Measurements from ENCODE around the gene BCORL1. TPM values are rescaled to one million over a fixed set of nuclear protein-coding genes. Genes with fewer than 3 reads are reported as not detected.

The BCORL1 gene
- total and polyA plus RNA-seq, 2 donors (not counting 3 experiments of a cell fraction or from before 2014, with no cell fraction given): 1.8 to 13.1 TPM

DNA sequence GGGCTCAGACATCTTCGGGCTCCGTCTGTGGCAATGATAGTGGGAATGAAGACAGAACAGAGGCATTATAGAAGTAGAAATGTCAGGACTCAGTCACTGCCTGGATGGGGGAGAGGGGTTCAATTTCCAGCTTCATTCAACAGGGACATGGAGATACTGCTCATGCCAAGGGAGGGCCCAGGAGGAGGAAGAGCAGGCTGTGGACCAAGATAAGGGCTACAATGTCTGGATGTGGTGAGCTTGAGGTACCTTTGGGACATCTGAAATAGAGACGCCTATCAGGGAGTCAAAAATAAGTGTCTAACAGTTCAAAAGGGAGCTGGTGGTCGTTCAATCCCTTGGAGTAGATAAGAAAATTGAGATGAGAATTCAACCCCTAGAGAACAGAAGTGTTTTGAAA is 93.3 kb downstream of the BCORL1 start:
- TF ChIP-seq GATA2 (IDR thresholded peaks at IDR 0.05; ENCODE audit: insufficient read depth, insufficient read length, low read depth, low read length) (no peak), FOS (IDR thresholded peaks at IDR 0.05; ENCODE audit: borderline replicate concordance, insufficient read depth, low read length) (no peak), POLR2AphosphoS5 (IDR thresholded peaks at IDR 0.05; ENCODE audit: insufficient read depth, low read depth, low read length) (no peak)
- TF ChIP-seq, protein P1, sequence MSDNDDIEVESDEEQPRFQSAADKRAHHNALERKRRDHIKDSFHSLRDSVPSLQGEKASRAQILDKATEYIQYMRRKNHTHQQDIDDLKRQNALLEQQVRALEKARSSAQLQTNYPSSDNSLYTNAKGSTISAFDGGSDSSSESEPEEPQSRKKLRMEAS (IDR thresholded peaks at IDR 0.05; ENCODE audit: insufficient read depth, insufficient read length): no peak
- H3K27ac ChIP-seq (ENCODE audit: insufficient read depth, low read depth, low read length): no peak overlapping the region
- no peak overlapping the region for H3K4me2 ChIP-seq (ENCODE audit: insufficient read depth, low read length)
- H3K79me2 ChIP-seq (ENCODE audit: control insufficient read depth, insufficient read depth, low read length): peaks cover 2% of the 10 kb centered on the region
- H3K27me3 ChIP-seq (ENCODE audit: control insufficient read depth in 2 of 2, insufficient read depth in 2 of 2, low read length in 2 of 2): no peaks in the 10 kb centered on the region
- dilution Hi-C loops (cut with MboI; ENCODE audit: extremely low pct_ligation_motif_present, low sequenced_read_pairs) (no loop called here), intact Hi-C loops (cut with micrococcal nuclease) (no loop called here)
- peaks cover 6 to 12% of the 10 kb centered on the region in 2 experiments for H3K36me3 ChIP-seq (ENCODE audit: control insufficient read depth in 2 of 2, extremely low read depth in 1 of 2, insufficient read depth in 2 of 2, low read length in 2 of 2)
- no peak overlapping the region for H3K9ac ChIP-seq (replicated peaks; ENCODE audit: extremely low read depth, insufficient read depth, low read length)
- H3K9me3 ChIP-seq (replicated peaks; ENCODE audit: control insufficient read depth, insufficient read depth, low read length): no peaks in the 10 kb centered on the region
- no peak overlapping the region for H2AFZ ChIP-seq (ENCODE audit: low read depth, low read length)
- H3K4me3 ChIP-seq (replicated peaks in 1 of 3; ENCODE audit: insufficient read depth in 1 of 3, low read depth in 1 of 3, low read length in 3 of 3): no peak overlapping the region
- H3K9me1 ChIP-seq (replicated peaks; ENCODE audit: control insufficient read depth, extremely low read depth, insufficient read depth, low read length): no peaks in the 10 kb centered on the region
- ChIA-PET CTCF (interaction anchor here (1.3 kb wide), 1 partner anchor 15 kb away, joined by 3 read pairs; no protein-coding TSS in a partner anchor), POLR2A (no interaction called here)
- FAIRE-seq (no peak), DNase-seq (ENCODE audit: low read depth, low spot score) (no peak)
- no peaks in the 10 kb centered on the region for H3K4me1 ChIP-seq (ENCODE audit: control insufficient read depth, extremely low read depth, insufficient read depth, low read length)
- no TSS peak for BruUV-seq (replicated peaks)
- no peaks in the 10 kb centered on the region for H4K20me1 ChIP-seq (replicated peaks; ENCODE audit: control insufficient read depth, extremely low read depth, insufficient read depth, low read length)

DNA sequence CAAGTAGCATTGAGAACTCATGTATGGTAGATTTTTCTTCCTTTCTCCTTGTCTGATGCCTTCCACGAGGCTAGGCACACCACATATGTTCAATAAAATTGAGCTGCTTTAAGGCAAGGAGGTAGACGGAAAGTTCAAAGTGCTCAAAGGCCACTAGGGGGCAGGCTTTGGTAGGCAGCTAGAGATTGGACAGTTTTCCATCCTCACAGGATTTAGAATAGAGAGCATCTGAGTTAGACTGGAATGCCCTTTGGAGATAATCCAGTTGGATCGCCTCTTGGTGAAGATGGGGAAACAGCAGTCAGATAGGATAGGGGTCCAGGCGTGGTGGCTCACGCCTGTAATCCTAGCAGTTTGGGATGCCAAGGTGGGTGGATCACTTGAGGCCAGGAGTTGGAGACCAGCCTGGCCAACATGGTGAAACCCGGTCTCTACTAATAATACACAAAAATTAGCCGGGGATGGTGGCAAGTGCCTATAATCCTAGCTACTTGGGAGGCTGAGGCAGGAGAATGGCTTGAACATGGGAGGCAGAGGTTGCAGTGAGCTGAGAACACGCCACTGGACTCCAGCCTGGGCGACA is 97.5 kb downstream of the BCORL1 start:
- FAIRE-seq (peak; percentile 87), DNase-seq (ENCODE audit: low read depth, low spot score) (peak; percentile 71)
- dilution Hi-C loops (cut with MboI; ENCODE audit: extremely low pct_ligation_motif_present, low sequenced_read_pairs) (no loop called here), intact Hi-C loops (cut with micrococcal nuclease) (loop anchor here (1.0 kb wide), 2 partner anchors 40 to 112 kb away; no protein-coding TSS in a partner anchor)
- Histone ChIP-seq H3K9ac (replicated peaks; ENCODE audit: extremely low read depth, insufficient read depth, low read length) (no peak overlapping the region), H3K79me2 (ENCODE audit: control insufficient read depth, insufficient read depth, low read length) (peaks cover 27% of the 10 kb centered on the region), H3K4me2 (ENCODE audit: insufficient read depth, low read length) (no peak overlapping the region), H3K27ac (ENCODE audit: insufficient read depth, low read depth, low read length) (no peak overlapping the region), H2AFZ (ENCODE audit: low read depth, low read length) (no peak overlapping the region), H3K4me1 (ENCODE audit: control insufficient read depth, extremely low read depth, insufficient read depth, low read length) (peaks cover 21% of the 10 kb centered on the region), H3K27me3 (ENCODE audit: control insufficient read depth in 2 of 2, insufficient read depth in 2 of 2, low read length in 2 of 2) (no peaks in the 10 kb centered on the region), H3K9me1 (replicated peaks; ENCODE audit: control insufficient read depth, extremely low read depth, insufficient read depth, low read length) (no peaks in the 10 kb centered on the region), H3K36me3 (ENCODE audit: control insufficient read depth in 2 of 2, extremely low read depth in 1 of 2, insufficient read depth in 2 of 2, low read length in 2 of 2) (peaks cover 0 to 3% of the 10 kb centered on the region in 2 experiments), H4K20me1 (replicated peaks; ENCODE audit: control insufficient read depth, extremely low read depth, insufficient read depth, low read length) (no peaks in the 10 kb centered on the region), H3K4me3 (replicated peaks in 1 of 3; ENCODE audit: insufficient read depth in 1 of 3, low read depth in 1 of 3, low read length in 3 of 3) (no peak overlapping the region), H3K9me3 (replicated peaks; ENCODE audit: control insufficient read depth, insufficient read depth, low read length) (no peaks in the 10 kb centered on the region)
- no TSS peak for BruUV-seq (replicated peaks)
- POLR2A ChIA-PET: no interaction called here
- CTCF ChIA-PET: interaction anchor here (0.7 to 3.5 kb wide), 30 partner anchors 10 to 474 kb away, joined by 3 to 65 read pairs (median 6); partner anchors contain the start of genes AIFM1 and RAB33A
- TF ChIP-seq, protein P2, sequence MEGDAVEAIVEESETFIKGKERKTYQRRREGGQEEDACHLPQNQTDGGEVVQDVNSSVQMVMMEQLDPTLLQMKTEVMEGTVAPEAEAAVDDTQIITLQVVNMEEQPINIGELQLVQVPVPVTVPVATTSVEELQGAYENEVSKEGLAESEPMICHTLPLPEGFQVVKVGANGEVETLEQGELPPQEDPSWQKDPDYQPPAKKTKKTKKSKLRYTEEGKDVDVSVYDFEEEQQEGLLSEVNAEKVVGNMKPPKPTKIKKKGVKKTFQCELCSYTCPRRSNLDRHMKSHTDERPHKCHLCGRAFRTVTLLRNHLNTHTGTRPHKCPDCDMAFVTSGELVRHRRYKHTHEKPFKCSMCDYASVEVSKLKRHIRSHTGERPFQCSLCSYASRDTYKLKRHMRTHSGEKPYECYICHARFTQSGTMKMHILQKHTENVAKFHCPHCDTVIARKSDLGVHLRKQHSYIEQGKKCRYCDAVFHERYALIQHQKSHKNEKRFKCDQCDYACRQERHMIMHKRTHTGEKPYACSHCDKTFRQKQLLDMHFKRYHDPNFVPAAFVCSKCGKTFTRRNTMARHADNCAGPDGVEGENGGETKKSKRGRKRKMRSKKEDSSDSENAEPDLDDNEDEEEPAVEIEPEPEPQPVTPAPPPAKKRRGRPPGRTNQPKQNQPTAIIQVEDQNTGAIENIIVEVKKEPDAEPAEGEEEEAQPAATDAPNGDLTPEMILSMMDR (IDR thresholded peaks at IDR 0.05; ENCODE audit: extremely low read depth in 1 of 2, insufficient read depth in 1 of 2, low read depth in 1 of 2, low read length in 2 of 2): peak; percentile 51 to 60
- TF ChIP-seq, protein P1 (IDR thresholded peaks at IDR 0.05; ENCODE audit: insufficient read depth, insufficient read length): no peak

All from endothelial cell of umbilical vein (primary cell).